ENCODE results near the gene FUZ.
A peak's percentile ranks its signal among the peaks of the same experiment; 100 is the strongest.

The FUZ gene

GRCh38 chr19:49812997-49813861, at the start of gene FUZ:
TSS of gene FUZ (minus strand) at chr19:49813292. CDS start at chr19:49813106, 186 bp downstream.
- no peaks in the 10 kb centered on the region for H3K27me3 ChIP-seq (ENCODE audit: control insufficient read depth in 1 of 2, insufficient read depth in 2 of 2, low read length in 2 of 2)
- H3K27ac ChIP-seq (ENCODE audit: low read depth, low read length), result peak within 1 kb of the TSS; percentile 94
- peaks cover 13 to 17% of the 10 kb centered on the region in 2 donors for H3K4me1 ChIP-seq (ENCODE audit: control insufficient read depth in 1 of 2, insufficient read depth in 2 of 2, low read length in 2 of 2)
- H3K4me3 ChIP-seq (ENCODE audit: low read depth in 1 of 2, low read length in 2 of 2), result peak within 1 kb of the TSS; percentile 91 to 100
- H3K9ac ChIP-seq (ENCODE audit: low read depth in 1 of 2, low read length in 2 of 2), result peak within 1 kb of the TSS; percentile 79 to 87
- H3K9me3 ChIP-seq (ENCODE audit: control insufficient read depth in 1 of 2, low read length in 2 of 2), result no peaks in the 10 kb centered on the region
- no peaks in the 10 kb centered on the region for H3K36me3 ChIP-seq (ENCODE audit: control insufficient read depth in 1 of 2, insufficient read depth in 2 of 2, low read length in 2 of 2)

- no peaks in the 10 kb centered on the region for H3K9me3 ChIP-seq (ENCODE audit: control insufficient read depth in 1 of 2, low read length in 2 of 2)
- no peak overlapping the region for H3K9ac ChIP-seq (ENCODE audit: low read depth in 1 of 2, low read length in 2 of 2)
- H3K4me3 ChIP-seq (ENCODE audit: low read depth in 1 of 2, low read length in 2 of 2), result no peak overlapping the region
- no peaks in the 10 kb centered on the region for H3K27me3 ChIP-seq (ENCODE audit: control insufficient read depth in 1 of 2, insufficient read depth in 2 of 2, low read length in 2 of 2)
- H3K4me1 ChIP-seq (ENCODE audit: control insufficient read depth in 1 of 2, insufficient read depth in 2 of 2, low read length in 2 of 2), result peaks cover 18 to 22% of the 10 kb centered on the region in 2 donors
- peaks cover 24 to 51% of the 10 kb centered on the region in 2 donors for H3K36me3 ChIP-seq (ENCODE audit: control insufficient read depth in 1 of 2, insufficient read depth in 2 of 2, low read length in 2 of 2)
- H3K27ac ChIP-seq (ENCODE audit: low read depth, low read length), result no peak overlapping the region
Measured at GRCh38 chr19:49862391-49863253, 49.5 kb upstream of the FUZ start.

GRCh38 chr19:49861541-49862378, 48.7 kb upstream of the FUZ start:
- Histone ChIP-seq H3K9ac (ENCODE audit: low read depth in 1 of 2, low read length in 2 of 2) (no peak overlapping the region), H3K4me3 (ENCODE audit: low read depth in 1 of 2, low read length in 2 of 2) (no peak overlapping the region), H3K27me3 (ENCODE audit: control insufficient read depth in 1 of 2, insufficient read depth in 2 of 2, low read length in 2 of 2) (no peaks in the 10 kb centered on the region), H3K27ac (ENCODE audit: low read depth, low read length) (no peak overlapping the region), H3K36me3 (ENCODE audit: control insufficient read depth in 1 of 2, insufficient read depth in 2 of 2, low read length in 2 of 2) (peaks cover 24 to 59% of the 10 kb centered on the region in 2 donors), H3K9me3 (ENCODE audit: control insufficient read depth in 1 of 2, low read length in 2 of 2) (no peaks in the 10 kb centered on the region), H3K4me1 (ENCODE audit: control insufficient read depth in 1 of 2, insufficient read depth in 2 of 2, low read length in 2 of 2) (peaks cover 18 to 22% of the 10 kb centered on the region in 2 donors)

- Histone ChIP-seq H3K9me3 (ENCODE audit: control insufficient read depth in 1 of 2, low read length in 2 of 2) (no peaks in the 10 kb centered on the region), H3K4me3 (ENCODE audit: low read depth in 1 of 2, low read length in 2 of 2) (no peak overlapping the region), H3K4me1 (ENCODE audit: control insufficient read depth in 1 of 2, insufficient read depth in 2 of 2, low read length in 2 of 2) (peaks cover 11 to 15% of the 10 kb centered on the region in 2 donors), H3K36me3 (ENCODE audit: control insufficient read depth in 1 of 2, insufficient read depth in 2 of 2, low read length in 2 of 2) (peaks cover 24 to 63% of the 10 kb centered on the region in 2 donors), H3K27ac (ENCODE audit: low read depth, low read length) (no peak overlapping the region), H3K27me3 (ENCODE audit: control insufficient read depth in 1 of 2, insufficient read depth in 2 of 2, low read length in 2 of 2) (no peaks in the 10 kb centered on the region), H3K9ac (ENCODE audit: low read depth in 1 of 2, low read length in 2 of 2) (no peak overlapping the region)
Measured at GRCh38 chr19:49861107-49861506, 48.0 kb upstream of the FUZ start.

GRCh38 chr19:49860336-49861102, 47.4 kb upstream of the FUZ start:
- Histone ChIP-seq H3K36me3 (ENCODE audit: control insufficient read depth in 1 of 2, insufficient read depth in 2 of 2, low read length in 2 of 2) (peaks cover 24 to 69% of the 10 kb centered on the region in 2 donors), H3K27me3 (ENCODE audit: control insufficient read depth in 1 of 2, insufficient read depth in 2 of 2, low read length in 2 of 2) (no peaks in the 10 kb centered on the region), H3K27ac (ENCODE audit: low read depth, low read length) (no peak overlapping the region), H3K9ac (ENCODE audit: low read depth in 1 of 2, low read length in 2 of 2) (no peak overlapping the region), H3K4me1 (ENCODE audit: control insufficient read depth in 1 of 2, insufficient read depth in 2 of 2, low read length in 2 of 2) (peaks cover 6 to 10% of the 10 kb centered on the region in 2 donors), H3K9me3 (ENCODE audit: control insufficient read depth in 1 of 2, low read length in 2 of 2) (no peaks in the 10 kb centered on the region), H3K4me3 (ENCODE audit: low read depth in 1 of 2, low read length in 2 of 2) (no peak overlapping the region)

GRCh38 chr19:49859682-49860335, 46.7 kb upstream of the FUZ start:
- no peaks in the 10 kb centered on the region for H3K9me3 ChIP-seq (ENCODE audit: control insufficient read depth in 1 of 2, low read length in 2 of 2)
- no peak overlapping the region for H3K9ac ChIP-seq (ENCODE audit: low read depth in 1 of 2, low read length in 2 of 2)
- no peak overlapping the region for H3K27ac ChIP-seq (ENCODE audit: low read depth, low read length)
- H3K4me3 ChIP-seq (ENCODE audit: low read depth in 1 of 2, low read length in 2 of 2), result no peak overlapping the region
- H3K27me3 ChIP-seq (ENCODE audit: control insufficient read depth in 1 of 2, insufficient read depth in 2 of 2, low read length in 2 of 2), result no peaks in the 10 kb centered on the region
- peaks cover under 1 to 3% of the 10 kb centered on the region in 2 donors for H3K4me1 ChIP-seq (ENCODE audit: control insufficient read depth in 1 of 2, insufficient read depth in 2 of 2, low read length in 2 of 2)
- H3K36me3 ChIP-seq (ENCODE audit: control insufficient read depth in 1 of 2, insufficient read depth in 2 of 2, low read length in 2 of 2), result peaks cover 23 to 74% of the 10 kb centered on the region in 2 donors

- Histone ChIP-seq H3K27me3 (ENCODE audit: control insufficient read depth in 1 of 2, insufficient read depth in 2 of 2, low read length in 2 of 2) (no peaks in the 10 kb centered on the region), H3K36me3 (ENCODE audit: control insufficient read depth in 1 of 2, insufficient read depth in 2 of 2, low read length in 2 of 2) (peaks cover 11 to 59% of the 10 kb centered on the region in 2 donors), H3K4me3 (ENCODE audit: low read depth in 1 of 2, low read length in 2 of 2) (no peak overlapping the region), H3K9me3 (ENCODE audit: control insufficient read depth in 1 of 2, low read length in 2 of 2) (no peaks in the 10 kb centered on the region), H3K4me1 (ENCODE audit: control insufficient read depth in 1 of 2, insufficient read depth in 2 of 2, low read length in 2 of 2) (peaks cover 0 to 13% of the 10 kb centered on the region in 2 donors), H3K9ac (ENCODE audit: low read depth in 1 of 2, low read length in 2 of 2) (no peak overlapping the region), H3K27ac (ENCODE audit: low read depth, low read length) (no peak overlapping the region)
Measured at GRCh38 chr19:49858088-49858985, 45.2 kb upstream of the FUZ start.

- no peak overlapping the region for H3K9ac ChIP-seq (ENCODE audit: low read depth in 1 of 2, low read length in 2 of 2)
- H3K27me3 ChIP-seq (ENCODE audit: control insufficient read depth in 1 of 2, insufficient read depth in 2 of 2, low read length in 2 of 2), result no peaks in the 10 kb centered on the region
- H3K4me1 ChIP-seq (ENCODE audit: control insufficient read depth in 1 of 2, insufficient read depth in 2 of 2, low read length in 2 of 2), result peaks cover 2 to 14% of the 10 kb centered on the region in 2 donors
- H3K9me3 ChIP-seq (ENCODE audit: control insufficient read depth in 1 of 2, low read length in 2 of 2), result no peaks in the 10 kb centered on the region
- no peak overlapping the region for H3K27ac ChIP-seq (ENCODE audit: low read depth, low read length)
- H3K4me3 ChIP-seq (ENCODE audit: low read depth in 1 of 2, low read length in 2 of 2), result no peak overlapping the region
- peaks cover 11 to 54% of the 10 kb centered on the region in 2 donors for H3K36me3 ChIP-seq (ENCODE audit: control insufficient read depth in 1 of 2, insufficient read depth in 2 of 2, low read length in 2 of 2)
Measured at GRCh38 chr19:49857838-49858087, 44.7 kb upstream of the FUZ start.

All from duodenal mucosa (tissue), 2 donors.